AG09309 (cell line): ENCODE results near the gene ZIC3.
A peak's percentile ranks its signal among the peaks of the same experiment; 100 is the strongest.

Experiments
- DNase-seq: peaks from one replicate; pipeline ENCODE4 v3.0.0-alpha.2; 2010; ENCODE audit warnings: low read depth
- H3K4me3 ChIP-seq: 2 replicates; pipeline ENCODE4 v1.5.1; 2011; ENCODE audit warnings: mild to moderate bottlenecking, low read depth, low read length, moderate library complexity; ENCODE audit not compliant: control insufficient read depth
- CTCF ChIP-seq: IDR thresholded peaks from 2 replicates; pipeline ENCODE4 v1.5.1; 2011; ENCODE audit warnings: mild to moderate bottlenecking, low read depth, low read length, inconsistent platforms; ENCODE audit not compliant: insufficient read depth, control insufficient read depth; ENCODE audit errors: missing control alignments

The ZIC3 gene

GRCh38 chrX:137565921-137566745, at the start of gene ZIC3:
Gene ZIC3, plus strand, starts transcription at chrX:137566127. Its CDS starts 565 bp downstream, at chrX:137566692.
- no peak for DNase-seq
- peak within 1 kb of the TSS; percentile 18 for H3K4me3 ChIP-seq
- no peak for TF ChIP-seq CTCF

GRCh38 chrX:137519459-137519858, 46.5 kb upstream of the ZIC3 start:
- no peak for DNase-seq
- no peak for TF ChIP-seq CTCF
- H3K4me3 ChIP-seq = no peak overlapping the region

GRCh38 chrX:137545711-137546651, 19.9 kb upstream of the ZIC3 start:
- no peak overlapping the region for H3K4me3 ChIP-seq
- DNase-seq = no peak
- TF ChIP-seq CTCF = no peak

- no peak for TF ChIP-seq CTCF
- H3K4me3 ChIP-seq = no peak overlapping the region
- DNase-seq = no peak
Observed at GRCh38 chrX:137547291-137547690, 18.6 kb upstream of the ZIC3 start.

GRCh38 chrX:137548261-137548660, 17.7 kb upstream of the ZIC3 start:
- DNase-seq = no peak
- no peak overlapping the region for H3K4me3 ChIP-seq
- no peak for TF ChIP-seq CTCF

GRCh38 chrX:137549073-137549472, 16.9 kb upstream of the ZIC3 start:
- no peak for TF ChIP-seq CTCF
- no peak for DNase-seq
- H3K4me3 ChIP-seq = no peak overlapping the region
